K562 (cell line): ENCODE measurements around the gene FTO. TPM values are rescaled to one million over a fixed set of nuclear protein-coding genes. Genes with fewer than 3 reads are reported as not detected.

Experiments used
- ATAC-seq: fragments of 200-7000 bp; cut with Tn5 transposase; 3 replicates; pipeline ENCODE4 v1.9.1; 2020; ENCODE audit warnings: moderate library complexity
- BruUV-seq: library from RNA; stranded (reverse); fragments of 400-500 nt; replicated peaks from 2 replicates; lab custom pipeline; 2021; lab: Mats Ljungman, UMichigan
- CTCF ChIA-PET: fragments of 300-600 bp; formaldehyde crosslinking; extraction: SDS; loops from one replicate; lab custom pipeline; 2021; ENCODE audit warnings: low intra/inter-chr PET ratio; lab: Yijun Ruan, JAX
- POLR2A ChIA-PET: fragments of 300-600, 350-650 bp; sonication (Branson Sonifier 250); formaldehyde crosslinking; extraction: SDS; loops from one replicate; lab custom pipeline; 2021; ENCODE audit warnings: antibody characterized with exemption, inconsistent platforms; lab: Yijun Ruan, JAX
- DNase-seq, 4 experiments: peaks; one replicate each; pipeline versions ENCODE4 v3.0.0 to v3.0.0-alpha.2; 2011 to 2018; ENCODE audit warnings: low spot score in 3 of 4, mixed read lengths in 3 of 4; ENCODE audit errors: extremely low read depth in 1 of 4
- FAIRE-seq: peaks from 2 replicates; lab custom pipeline; 2011; peaks lifted over from hg19 to GRCh38; lab: Jason Lieb, UNC
- H2AFZ ChIP-seq: 2 replicates; pipeline ENCODE4 v1.6.0; 2011; ENCODE audit warnings: low read depth, low read length, control low read depth, inconsistent platforms
- H3K27ac ChIP-seq: fragments of 200-600 bp; 3 replicates; pipeline ENCODE4 v1.8.0; 2011; ENCODE audit warnings: low read depth, mild to moderate bottlenecking, control low read depth, inconsistent platforms, low read length, moderate library complexity, mixed read lengths; ENCODE audit errors: extremely low read depth
- H3K27me3 ChIP-seq, 2 experiments: fragments of 300-600 bp in 1 of 2; 2 replicates in 1 of 2; 3 replicates in 1 of 2; pipeline versions ENCODE4 v1.6.0 to v1.8.0; 2011; ENCODE audit warnings: inconsistent platforms in 2 of 2, low read length in 2 of 2, mild to moderate bottlenecking in 1 of 2, mixed read lengths in 1 of 2, moderate library complexity in 1 of 2; ENCODE audit not compliant: control insufficient read depth in 2 of 2, insufficient read depth in 2 of 2
- H3K36me3 ChIP-seq: fragments of 300-600 bp; 3 replicates; pipeline ENCODE4 v1.8.0; 2011; ENCODE audit warnings: mild to moderate bottlenecking, low read length, inconsistent platforms; ENCODE audit not compliant: control insufficient read depth, insufficient read depth
- H3K4me1 ChIP-seq, 2 experiments: fragments of 200-600 bp in 1 of 2; replicated peaks in 1 of 2; 2 replicates in 1 of 2; 3 replicates in 1 of 2; pipeline versions ENCODE4 v1.5.1 to v1.8.0; 2011; ENCODE audit warnings: inconsistent platforms in 2 of 2, low read length in 2 of 2, mild to moderate bottlenecking in 1 of 2, mixed read lengths in 1 of 2, moderate library complexity in 1 of 2; ENCODE audit not compliant: control insufficient read depth in 2 of 2, insufficient read depth in 2 of 2
- H3K4me2 ChIP-seq: 2 replicates; pipeline ENCODE4 v1.6.1; 2011; ENCODE audit warnings: low read length, control low read depth, inconsistent platforms, mixed read lengths; ENCODE audit not compliant: insufficient read depth
- H3K4me3 ChIP-seq: fragments of 200-600 bp; sonication (generic), shearing (Covaris generic); 2 replicates; pipeline ENCODE4 v1.5.1; 2016; ENCODE audit warnings: control low read depth, inconsistent platforms
- H3K79me2 ChIP-seq: fragments of 200-600 bp; 3 replicates; pipeline ENCODE4 v1.8.0; 2011; ENCODE audit warnings: low read length, inconsistent platforms; ENCODE audit not compliant: control insufficient read depth, insufficient read depth
- H3K9ac ChIP-seq, 2 experiments: 2 replicates each; pipeline versions ENCODE4 v1.6.0 to v1.6.1; 2011; ENCODE audit warnings: low read depth in 2 of 2, low read length in 2 of 2, control low read depth in 1 of 2, inconsistent platforms in 1 of 2, mild to moderate bottlenecking in 1 of 2, mixed read lengths in 1 of 2; ENCODE audit not compliant: insufficient read depth in 1 of 2
- H3K9me1 ChIP-seq: one replicate; pipeline ENCODE4 v1.6.0; 2011; ENCODE audit warnings: inconsistent platforms, mild to moderate bottlenecking, low read length, moderate library complexity; ENCODE audit not compliant: control insufficient read depth, insufficient read depth
- H3K9me3 ChIP-seq: replicated peaks from 2 replicates; pipeline ENCODE4 v1.5.1; 2011; ENCODE audit warnings: low read depth, low read length, inconsistent platforms; ENCODE audit not compliant: control insufficient read depth, insufficient read depth
- H4K20me1 ChIP-seq: replicated peaks from 2 replicates; pipeline ENCODE4 v1.6.1; 2011; ENCODE audit warnings: low read length, inconsistent platforms, mixed read lengths; ENCODE audit not compliant: control insufficient read depth, insufficient read depth
- BCLAF1 ChIP-seq, 2 experiments: fragments of 450-650 bp in 1 of 2; IDR thresholded peaks; 2 replicates each; pipeline ENCODE4 v1.6.1; 2011 to 2017; ENCODE audit warnings: low read depth in 2 of 2, antibody characterized with exemption in 1 of 2, borderline replicate concordance in 1 of 2, low read length in 1 of 2, mild to moderate bottlenecking in 1 of 2, mixed read lengths in 1 of 2; ENCODE audit not compliant: control insufficient read depth in 1 of 2
- E2F8 ChIP-seq: fragments of 450-650 bp; IDR thresholded peaks from 2 replicates; pipeline ENCODE4 v1.7.1; 2018; ENCODE audit warnings: mild to moderate bottlenecking, low read depth; ENCODE audit not compliant: partially characterized antibody
- EP400 ChIP-seq: fragments of 450-650 bp; IDR thresholded peaks from 2 replicates; pipeline ENCODE4 v1.6.1; 2017; ENCODE audit warnings: antibody characterized with exemption, mild to moderate bottlenecking, moderate library complexity
- ERF ChIP-seq: fragments of 450-650 bp; formaldehyde crosslinking; IDR thresholded peaks from 2 replicates; pipeline ENCODE4 v1.4.0; 2020; ENCODE audit warnings: mild to moderate bottlenecking, mixed read lengths
- LEF1 ChIP-seq: fragments of 450-650 bp; IDR thresholded peaks from 2 replicates; pipeline ENCODE4 v1.6.1; 2016; ENCODE audit warnings: mild to moderate bottlenecking
- MTA3 ChIP-seq: fragments of 450-650 bp; formaldehyde crosslinking; IDR thresholded peaks from 2 replicates; pipeline ENCODE4 v1.6.1; 2017; ENCODE audit warnings: mild to moderate bottlenecking, borderline replicate concordance
- NR4A1 ChIP-seq, 2 experiments: fragments of 250-450 bp in 1 of 2; fragments of 450-650 bp in 1 of 2; sonication (Bioruptor Pico) in 1 of 2; IDR thresholded peaks; 2 replicates each; pipeline versions ENCODE4 v1.4.0 to v1.6.1; 2016 to 2020; ENCODE audit warnings: mild to moderate bottlenecking in 2 of 2, missing compliant biosample characterization in 1 of 2, missing genetic modification characterization in 1 of 2, moderate library complexity in 1 of 2
- SIRT6 ChIP-seq: IDR thresholded peaks from one replicate; pipeline ENCODE4 v1.6.1; 2012; ENCODE audit warnings: low read depth, mild to moderate bottlenecking, control low read depth, inconsistent platforms, low read length, moderate library complexity
- SNAPC5 ChIP-seq: fragments of 250-450 bp; sonication (Bioruptor Pico); IDR thresholded peaks from 2 replicates; pipeline ENCODE4 v1.8.0; 2021; ENCODE audit warnings: moderate library complexity, mild to moderate bottlenecking, inconsistent platforms
- SOX6 ChIP-seq: fragments of 450-650 bp; IDR thresholded peaks from 2 replicates; pipeline ENCODE4 v1.6.1; 2014; ENCODE audit warnings: mild to moderate bottlenecking
- TGIF2 ChIP-seq: sonication (generic); formaldehyde crosslinking; IDR thresholded peaks from 2 replicates; pipeline ENCODE4 v1.8.1; 2022; ENCODE audit warnings: mild to moderate bottlenecking, missing genetic modification reagents, moderate library complexity
- ZNF830 ChIP-seq: fragments of 250-450 bp; sonication (Bioruptor Pico); IDR thresholded peaks from 2 replicates; pipeline ENCODE4 v1.5.0; 2021; ENCODE audit warnings: mild to moderate bottlenecking
- WGBS: fragments of 100-300 bp; shearing (Covaris generic); methylation state at CpG from one replicate; pipeline ENCODE4 v1.1.6; 2016; ENCODE audit warnings: low coverage, mixed read lengths; ENCODE audit not compliant: insufficient coverage; ENCODE audit errors: missing lambda C conversion rate; 5-methylcytosine and 5-hydroxymethylcytosine counted together
- in situ Hi-C: fragments of 300-500 bp; cut with MboI; formaldehyde crosslinking; loops from 4 replicates; pipeline ENCODE4 v1.15.0; 2018; ENCODE audit warnings: inconsistent platforms, mixed read lengths
- intact Hi-C: fragments of 100-400 bp; cut with micrococcal nuclease; formaldehyde crosslinking; loops from 2 replicates; pipeline ENCODE4 v1.14.2; 2022
- polyA plus RNA-seq, 8 experiments: library from polyadenylated mRNA; depleted of rRNA in 4 of 8; stranded (reverse) in 5 of 8; unstranded in 3 of 8; fragments of >200 nt; fragmentation: Nextera tagmentation in 2 of 8; fragmentation: Illumina TruSeq in 1 of 8; extraction: Ambion mirVana in 2 of 8; extraction: Trizol in 1 of 8; gene quantifications; 2 replicates each; pipeline versions ENCODE4 v1.2.1 to v1.2.3, GENCODE V29; 2011 to 2014; ENCODE audit warnings: inconsistent platforms in 1 of 8, missing spikeins in 1 of 8
- total RNA-seq, 7 experiments: library from RNA; depleted of rRNA in 6 of 7; stranded (reverse); fragments of >200 nt in 6 of 7; fragmentation: Illumina TruSeq in 2 of 7; extraction: Trizol in 2 of 7; gene quantifications; 2 replicates each; pipeline versions ENCODE4 v1.2.1 to v1.2.3, GENCODE V29; 2011 to 2021; ENCODE audit warnings: low replicate concordance in 1 of 7
- TF ChIP-seq, protein P1 (sequence below): fragments of 250-450 bp; sonication (Bioruptor Pico); IDR thresholded peaks from 2 replicates; pipeline ENCODE4 v1.8.0; 2022; ENCODE audit warnings: moderate library complexity, mild to moderate bottlenecking, inconsistent platforms

Gene FTO
- total and polyA plus RNA-seq, 9 of the 15 experiments (the other 6 are each of a cell fraction or from before 2014, with no cell fraction given) = 11.3 to 27.7 (median 25.5) TPM

DNA sequence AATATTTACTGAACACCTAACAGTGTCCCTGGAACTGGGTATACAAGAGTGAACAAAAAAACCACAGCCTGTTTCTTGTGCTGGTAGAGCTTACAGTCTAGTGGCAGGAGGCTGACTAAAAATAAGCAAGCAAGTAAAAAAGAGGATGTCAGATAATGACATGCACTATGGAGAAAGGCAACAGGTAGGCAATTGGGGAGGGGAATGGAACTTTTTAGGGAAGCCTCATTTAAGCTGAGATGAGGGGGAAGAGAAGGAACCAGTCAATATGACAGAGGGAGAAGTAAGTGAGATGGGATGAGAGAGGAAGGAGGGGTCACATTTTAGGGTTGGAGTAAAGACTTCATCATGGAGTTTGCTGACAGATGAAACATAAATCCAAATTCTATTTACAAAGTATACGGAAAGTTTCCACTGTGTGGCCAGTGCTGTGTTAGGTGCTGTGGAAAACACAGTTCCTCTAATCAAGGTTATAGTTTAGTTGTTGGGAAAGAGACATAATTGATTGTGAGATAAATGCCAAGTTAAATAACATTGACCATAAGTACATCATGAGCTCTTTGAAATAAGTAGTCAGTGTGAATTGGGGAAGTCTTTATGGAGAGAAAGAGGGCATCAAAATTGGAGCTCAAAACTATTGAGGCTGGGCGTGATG is 251.4 kb downstream of the FTO start (continued):
- no peak for TF ChIP-seq BCLAF1 (IDR thresholded peaks at IDR 0.05; ENCODE audit: borderline replicate concordance in 1 of 2, control insufficient read depth in 1 of 2, low read depth in 2 of 2, low read length in 1 of 2)
- TF ChIP-seq EP400 = no peak
- TF ChIP-seq SNAPC5 (CRISPR knock-in tag) = no peak
- no peak for TF ChIP-seq SIRT6
- TF ChIP-seq MTA3 = no peak

DNA sequence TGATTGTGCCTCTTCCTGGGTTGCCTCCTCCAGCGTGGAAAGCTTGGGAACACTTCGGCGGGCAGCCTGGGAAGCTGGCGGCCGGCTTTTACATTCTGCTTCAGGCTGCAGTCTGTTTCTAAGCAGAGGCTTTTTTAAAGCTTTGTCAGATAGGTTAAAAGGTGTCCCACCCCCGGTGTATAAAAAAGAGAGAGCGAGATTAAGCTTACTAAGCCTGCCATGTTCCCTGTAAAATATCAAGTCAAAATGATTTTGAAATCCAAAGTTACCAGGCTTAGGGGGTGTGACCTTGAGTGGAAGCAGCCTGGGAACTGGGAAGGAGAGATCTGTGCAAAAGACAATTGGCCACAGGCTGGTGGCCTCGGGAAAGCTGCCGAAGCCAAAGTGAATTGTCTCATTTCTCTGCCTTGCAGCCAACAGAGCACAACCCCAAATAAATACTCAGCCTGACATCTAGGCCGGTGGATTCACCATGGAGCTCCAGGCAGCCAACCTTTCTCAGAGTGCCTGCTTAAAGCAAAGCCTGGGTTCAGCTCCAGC is 254.5 kb downstream of the FTO start:
- no peak overlapping the region for H3K4me3 ChIP-seq
- H3K79me2 ChIP-seq = no peaks in the 10 kb centered on the region
- H2AFZ ChIP-seq = no peak overlapping the region
- H4K20me1 ChIP-seq = no peaks in the 10 kb centered on the region
- no TSS peak for BruUV-seq
- H3K4me2 ChIP-seq = no peak overlapping the region
- H3K9me1 ChIP-seq = no peaks in the 10 kb centered on the region
- CTCF ChIA-PET = no interaction called here
- no peak overlapping the region for H3K9ac ChIP-seq
- TF ChIP-seq, protein P1, sequence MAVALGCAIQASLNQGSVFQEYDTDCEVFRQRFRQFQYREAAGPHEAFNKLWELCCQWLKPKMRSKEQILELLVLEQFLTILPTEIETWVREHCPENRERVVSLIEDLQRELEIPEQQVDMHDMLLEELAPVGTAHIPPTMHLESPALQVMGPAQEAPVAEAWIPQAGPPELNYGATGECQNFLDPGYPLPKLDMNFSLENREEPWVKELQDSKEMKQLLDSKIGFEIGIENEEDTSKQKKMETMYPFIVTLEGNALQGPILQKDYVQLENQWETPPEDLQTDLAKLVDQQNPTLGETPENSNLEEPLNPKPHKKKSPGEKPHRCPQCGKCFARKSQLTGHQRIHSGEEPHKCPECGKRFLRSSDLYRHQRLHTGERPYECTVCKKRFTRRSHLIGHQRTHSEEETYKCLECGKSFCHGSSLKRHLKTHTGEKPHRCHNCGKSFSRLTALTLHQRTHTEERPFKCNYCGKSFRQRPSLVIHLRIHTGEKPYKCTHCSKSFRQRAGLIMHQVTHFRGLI (CRISPR knock-in tag) = no peak
- TF ChIP-seq NR4A1 (CRISPR knock-in tag; IDR thresholded peaks at IDR 0.05) (no peak), NR4A1 (tag; IDR thresholded peaks at IDR 0.05) (no peak), ERF (CRISPR knock-in tag) (no peak), ZNF830 (CRISPR knock-in tag) (no peak), SOX6 (no peak), TGIF2 (no peak), LEF1 (no peak), E2F8 (no peak)
- intact Hi-C loops = no loop called here
- ATAC-seq = no peak
- H3K4me1 ChIP-seq = no peaks in the 10 kb centered on the region
- POLR2A ChIA-PET = no interaction called here
- WGBS = 31% methylated on average over 10 of the region's 10 CpGs
- no peak for FAIRE-seq
- H3K27me3 ChIP-seq = no peaks in the 10 kb centered on the region
- in situ Hi-C loops = no loop called here
- no peak overlapping the region for H3K27ac ChIP-seq
- no peaks in the 10 kb centered on the region for H3K9me3 ChIP-seq
- no peak for DNase-seq
- no peaks in the 10 kb centered on the region for H3K36me3 ChIP-seq
